ENCODE data around the gene MXRA7.

DNA sequence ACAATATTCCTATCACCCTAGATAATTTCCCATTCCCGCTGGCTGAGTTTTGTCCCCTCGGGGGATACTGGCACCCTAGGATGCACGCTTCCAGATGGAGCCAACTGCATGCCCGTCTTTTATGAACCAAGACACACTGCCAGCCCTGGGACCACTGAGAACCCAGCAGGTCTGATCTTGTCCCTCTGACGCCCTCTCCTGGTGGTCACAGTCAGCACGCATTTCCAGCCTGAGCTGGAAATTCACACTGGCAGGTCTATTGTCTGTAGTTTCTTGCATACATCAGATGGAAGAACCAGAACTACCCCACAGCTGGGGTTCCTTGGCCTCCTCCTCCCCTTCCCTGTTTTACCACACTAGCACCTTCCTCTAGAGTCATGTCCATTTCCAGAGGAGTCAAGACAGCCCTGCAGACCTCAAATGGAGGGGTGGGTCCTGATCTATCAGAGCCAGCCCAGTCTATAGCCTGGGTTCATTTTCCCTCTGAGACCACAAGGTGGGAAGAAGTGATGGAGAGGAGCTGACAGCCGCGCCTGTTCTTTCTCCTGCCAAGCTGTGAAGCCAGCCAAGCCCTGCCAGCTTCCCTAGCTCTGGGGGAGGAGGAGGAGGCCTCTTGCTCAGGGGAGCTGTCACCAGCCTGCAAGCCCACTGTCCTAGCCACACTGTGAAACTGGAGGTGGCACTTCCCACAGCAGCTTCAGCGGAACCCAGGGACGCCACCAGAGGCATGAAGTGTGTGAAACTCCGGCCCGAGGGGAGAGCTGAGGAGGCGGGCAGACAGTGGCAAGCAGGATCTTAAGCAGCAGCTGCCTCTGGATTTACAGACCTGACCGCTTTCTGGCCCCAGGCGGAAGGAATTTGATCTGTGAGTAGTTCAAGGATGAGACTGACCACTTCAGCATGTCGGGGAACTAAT lies 29.3 kb downstream of the MXRA7 start:
- TF ChIP-seq POLR2AphosphoS5 (IDR thresholded peaks at IDR 0.05; ENCODE audit: low read depth, low read length) (no peak), SIN3A (IDR thresholded peaks at IDR 0.05; ENCODE audit: borderline replicate concordance, insufficient read depth, low read length) (no peak), TAF1 (IDR thresholded peaks at IDR 0.05; ENCODE audit: borderline replicate concordance, insufficient read depth, low read length) (no peak)
- TF ChIP-seq, protein P1, sequence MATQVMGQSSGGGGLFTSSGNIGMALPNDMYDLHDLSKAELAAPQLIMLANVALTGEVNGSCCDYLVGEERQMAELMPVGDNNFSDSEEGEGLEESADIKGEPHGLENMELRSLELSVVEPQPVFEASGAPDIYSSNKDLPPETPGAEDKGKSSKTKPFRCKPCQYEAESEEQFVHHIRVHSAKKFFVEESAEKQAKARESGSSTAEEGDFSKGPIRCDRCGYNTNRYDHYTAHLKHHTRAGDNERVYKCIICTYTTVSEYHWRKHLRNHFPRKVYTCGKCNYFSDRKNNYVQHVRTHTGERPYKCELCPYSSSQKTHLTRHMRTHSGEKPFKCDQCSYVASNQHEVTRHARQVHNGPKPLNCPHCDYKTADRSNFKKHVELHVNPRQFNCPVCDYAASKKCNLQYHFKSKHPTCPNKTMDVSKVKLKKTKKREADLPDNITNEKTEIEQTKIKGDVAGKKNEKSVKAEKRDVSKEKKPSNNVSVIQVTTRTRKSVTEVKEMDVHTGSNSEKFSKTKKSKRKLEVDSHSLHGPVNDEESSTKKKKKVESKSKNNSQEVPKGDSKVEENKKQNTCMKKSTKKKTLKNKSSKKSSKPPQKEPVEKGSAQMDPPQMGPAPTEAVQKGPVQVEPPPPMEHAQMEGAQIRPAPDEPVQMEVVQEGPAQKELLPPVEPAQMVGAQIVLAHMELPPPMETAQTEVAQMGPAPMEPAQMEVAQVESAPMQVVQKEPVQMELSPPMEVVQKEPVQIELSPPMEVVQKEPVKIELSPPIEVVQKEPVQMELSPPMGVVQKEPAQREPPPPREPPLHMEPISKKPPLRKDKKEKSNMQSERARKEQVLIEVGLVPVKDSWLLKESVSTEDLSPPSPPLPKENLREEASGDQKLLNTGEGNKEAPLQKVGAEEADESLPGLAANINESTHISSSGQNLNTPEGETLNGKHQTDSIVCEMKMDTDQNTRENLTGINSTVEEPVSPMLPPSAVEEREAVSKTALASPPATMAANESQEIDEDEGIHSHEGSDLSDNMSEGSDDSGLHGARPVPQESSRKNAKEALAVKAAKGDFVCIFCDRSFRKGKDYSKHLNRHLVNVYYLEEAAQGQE (IDR thresholded peaks at IDR 0.05; ENCODE audit: insufficient read depth in 1 of 2, low read depth in 2 of 2, low read length in 2 of 2) = no peak

Measured in PFSK-1 (cell line).